OCI-LY7 (cell line): ENCODE data around the gene FAM216A.

Source experiments
- CTCF ChIP-seq: fragments of 200-600 bp; sonication (generic); conservative IDR thresholded peaks from 2 replicates; pipeline ENCODE4 v1.5.1; 2014; ENCODE audit warnings: mild to moderate bottlenecking, antibody characterized with exemption, low read length, moderate library complexity, mixed read lengths
- EZH2phosphoT487 ChIP-seq: fragments of 200-600 bp; sonication (generic); IDR thresholded peaks from 2 replicates; pipeline ENCODE4 v1.6.1; 2018; ENCODE audit warnings: low read depth, borderline replicate concordance, mild to moderate bottlenecking, mixed run types, antibody characterized with exemption, low read length, moderate library complexity, mixed read lengths

DNA sequence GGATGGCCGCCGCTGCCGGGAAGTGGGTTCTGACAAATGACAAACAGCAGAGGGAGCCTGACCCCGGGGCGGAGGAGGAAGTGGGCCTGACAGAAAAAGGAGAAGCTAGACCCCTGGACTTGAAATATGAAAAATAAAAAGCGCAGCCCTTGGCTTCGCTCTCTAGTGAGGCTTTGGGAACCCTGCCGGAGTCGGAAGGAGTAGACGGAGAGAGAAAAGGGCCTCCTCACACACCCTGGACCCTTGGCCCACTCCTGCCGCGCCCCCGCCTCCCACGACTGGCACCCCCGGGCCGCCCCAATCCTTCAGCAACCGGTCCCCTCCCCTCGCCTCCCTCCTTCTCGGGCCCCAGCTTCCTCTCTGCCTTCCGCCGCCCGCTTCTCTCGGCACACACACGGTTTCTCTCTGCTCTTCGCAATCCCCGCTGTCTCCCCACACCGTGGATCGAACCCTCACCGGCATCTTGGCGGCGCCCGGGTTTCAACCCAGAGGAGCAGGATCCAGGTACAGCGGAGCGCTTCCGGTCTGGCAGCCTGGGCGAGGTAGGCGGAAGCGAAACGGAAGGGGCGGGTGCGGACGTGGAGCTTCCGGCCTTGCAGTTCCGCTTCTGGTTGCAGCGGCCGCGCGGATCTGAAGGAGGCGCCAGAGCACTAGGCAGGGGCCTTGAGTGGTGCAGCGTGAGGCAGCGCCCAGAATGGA is 18.7 kb upstream of the FAM216A start, which contains the start of gene ARPC3:
- TF ChIP-seq CTCF: peak; percentile 81
- no peak for TF ChIP-seq EZH2phosphoT487
